WI38 (cell line): ENCODE measurements around the gene ALPI.

Experiments
- H3K4me3 ChIP-seq: 2 replicates; pipeline ENCODE4 v1.5.1; 2011; ENCODE audit warnings: low read depth, mild to moderate bottlenecking, control low read depth, low read length
- CTCF ChIP-seq: IDR thresholded peaks from 2 replicates; pipeline ENCODE4 v1.5.1; 2012; ENCODE audit warnings: low read depth, mild to moderate bottlenecking, control low read depth, low read length

ALPI gene

GRCh38 chr2:232479341-232480200 is 23.6 kb downstream of the ALPI start:
- TF ChIP-seq CTCF = no peak
- H3K4me3 ChIP-seq = no peak overlapping the region

- TF ChIP-seq CTCF = no peak
- no peak overlapping the region for H3K4me3 ChIP-seq
Observed at GRCh38 chr2:232480201-232481190, 24.5 kb downstream of the ALPI start.

GRCh38 chr2:232481322-232482140 is 25.6 kb downstream of the ALPI start:
- no peak for TF ChIP-seq CTCF
- H3K4me3 ChIP-seq = no peak overlapping the region

- no peak for TF ChIP-seq CTCF
- no peak overlapping the region for H3K4me3 ChIP-seq
Observed at GRCh38 chr2:232482301-232483238, 26.6 kb downstream of the ALPI start.

- H3K4me3 ChIP-seq = no peak overlapping the region
- no peak for TF ChIP-seq CTCF
Observed at GRCh38 chr2:232483311-232483922, 27.5 kb downstream of the ALPI start.
